Cardiac fibroblast (primary cell): ENCODE data around the gene TUBB.

Experiments
- DNase-seq, 2 donors: peaks; one replicate each; pipeline versions ENCODE4 v3.0.0 to v3.0.0-alpha.2; 2010; ENCODE audit warnings: low read depth in 2 of 2
- H3K4me3 ChIP-seq, 2 donors: replicated peaks in 1 of 2; 1 replicate in 1 of 2; 2 replicates in 1 of 2; pipeline ENCODE4 v1.5.1; 2011; ENCODE audit warnings: low read depth in 2 of 2, low read length in 2 of 2, mild to moderate bottlenecking in 2 of 2, moderate library complexity in 1 of 2
- TF ChIP-seq, protein P1 (sequence below): IDR thresholded peaks from one replicate; pipeline ENCODE4 v1.5.1; 2011; ENCODE audit warnings: low read depth, mild to moderate bottlenecking, low read length, inconsistent platforms

TUBB gene

GRCh38 chr6:30689022-30689865 is 30.9 kb upstream of the TUBB start:
- H3K4me3 ChIP-seq: peak overlapping the region in 1 of 2 donors; percentile 94
- TF ChIP-seq, protein P1, sequence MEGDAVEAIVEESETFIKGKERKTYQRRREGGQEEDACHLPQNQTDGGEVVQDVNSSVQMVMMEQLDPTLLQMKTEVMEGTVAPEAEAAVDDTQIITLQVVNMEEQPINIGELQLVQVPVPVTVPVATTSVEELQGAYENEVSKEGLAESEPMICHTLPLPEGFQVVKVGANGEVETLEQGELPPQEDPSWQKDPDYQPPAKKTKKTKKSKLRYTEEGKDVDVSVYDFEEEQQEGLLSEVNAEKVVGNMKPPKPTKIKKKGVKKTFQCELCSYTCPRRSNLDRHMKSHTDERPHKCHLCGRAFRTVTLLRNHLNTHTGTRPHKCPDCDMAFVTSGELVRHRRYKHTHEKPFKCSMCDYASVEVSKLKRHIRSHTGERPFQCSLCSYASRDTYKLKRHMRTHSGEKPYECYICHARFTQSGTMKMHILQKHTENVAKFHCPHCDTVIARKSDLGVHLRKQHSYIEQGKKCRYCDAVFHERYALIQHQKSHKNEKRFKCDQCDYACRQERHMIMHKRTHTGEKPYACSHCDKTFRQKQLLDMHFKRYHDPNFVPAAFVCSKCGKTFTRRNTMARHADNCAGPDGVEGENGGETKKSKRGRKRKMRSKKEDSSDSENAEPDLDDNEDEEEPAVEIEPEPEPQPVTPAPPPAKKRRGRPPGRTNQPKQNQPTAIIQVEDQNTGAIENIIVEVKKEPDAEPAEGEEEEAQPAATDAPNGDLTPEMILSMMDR: no peak
- no peak for DNase-seq

GRCh38 chr6:30689985-30690384 is 30.2 kb upstream of the TUBB start:
- DNase-seq: no peak
- peak overlapping the region; percentile 74 to 77 for H3K4me3 ChIP-seq
- TF ChIP-seq, protein P1: no peak

GRCh38 chr6:30690403-30691207 is 29.5 kb upstream of the TUBB start, which contains the start of gene NRM:
Gene NRM, minus strand, starts transcription at chr6:30690984. Its CDS starts 10 bp downstream, at chr6:30690974.
- DNase-seq: peak; percentile 85 to 86
- peak within 1 kb of the TSS; percentile 74 to 77 for H3K4me3 ChIP-seq
- TF ChIP-seq, protein P1: no peak

- TF ChIP-seq, protein P1: no peak
- no peak for DNase-seq
- peak overlapping the region; percentile 74 to 77 for H3K4me3 ChIP-seq
These were observed 28.8 kb upstream of the TUBB start for GRCh38 chr6:30691208-30691847.

DNA sequence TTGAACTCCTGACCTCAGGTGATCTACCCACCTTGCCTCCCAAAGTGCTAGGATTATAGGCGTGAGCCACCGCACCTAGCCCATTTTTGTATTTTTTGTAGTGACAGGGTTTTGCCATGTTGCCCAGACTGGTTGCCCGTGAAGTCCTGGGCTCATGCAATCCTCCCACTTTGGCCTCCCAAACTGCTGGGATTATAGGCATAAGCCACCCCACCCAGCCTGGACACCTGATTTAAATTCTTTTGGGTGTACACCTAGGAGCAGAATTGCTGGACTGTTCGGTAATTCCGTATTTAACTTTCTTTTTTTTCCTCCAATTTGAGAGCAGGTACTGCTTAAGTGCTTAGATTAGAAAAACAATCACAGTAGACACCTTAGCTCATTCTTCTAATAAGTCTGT is 23.7 kb upstream of the TUBB start:
- DNase-seq: no peak
- H3K4me3 ChIP-seq: no peak overlapping the region
- TF ChIP-seq, protein P1: no peak

DNA sequence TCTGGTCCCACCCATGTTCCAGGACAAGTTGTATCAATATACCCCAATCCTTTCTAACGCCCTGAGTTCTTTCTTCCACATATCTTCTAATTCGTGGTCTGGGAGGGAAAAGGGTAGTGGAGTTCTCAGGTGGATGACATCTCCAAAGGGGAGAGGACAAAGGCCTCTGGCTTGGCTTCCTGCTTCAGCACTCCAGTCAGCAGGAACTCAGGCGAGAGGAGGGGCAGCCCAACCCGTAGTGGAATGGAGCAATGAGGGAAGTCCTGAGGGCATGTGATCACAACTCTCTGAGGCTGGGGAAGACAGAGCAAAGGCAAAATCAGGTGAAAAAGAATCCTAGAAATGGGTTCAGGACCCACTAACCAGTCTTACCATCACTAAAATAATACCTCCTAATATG is 19.8 kb upstream of the TUBB start:
- H3K4me3 ChIP-seq: no peak overlapping the region
- TF ChIP-seq, protein P1: no peak
- DNase-seq: no peak
